Inflammatory macrophage treated with lipopolysaccharide for 4 hours (primary cell): ENCODE data around the gene TMEM117.
"Not testable (repeated sequence)": the region's sequence is repeated elsewhere in the genome, so short reads cannot be mapped to it uniquely, and the experiment has no call there.

ENCODE experiments used
- DNase-seq: peaks from one replicate; pipeline ENCODE4 v3.0.0-alpha.2; 2020

The TMEM117 gene

GRCh38 chr12:44317651-44318126 lies 481.8 kb downstream of the TMEM117 start:
- DNase-seq = no peak

GRCh38 chr12:44331269-44331668 lies 495.4 kb downstream of the TMEM117 start:
- no peak for DNase-seq

- DNase-seq = no peak
Observed at GRCh38 chr12:44334347-44334746, 498.5 kb downstream of the TMEM117 start.

GRCh38 chr12:44335030-44335429 lies 499.1 kb downstream of the TMEM117 start:
- no peak for DNase-seq

- DNase-seq = no peak
Observed at GRCh38 chr12:44336577-44336976, 500.7 kb downstream of the TMEM117 start.

- no peak for DNase-seq
Observed at GRCh38 chr12:44342371-44342770, 506.5 kb downstream of the TMEM117 start.

- no peak for DNase-seq
Observed at GRCh38 chr12:44347145-44347544, 511.3 kb downstream of the TMEM117 start.

- DNase-seq = no peak
Observed at GRCh38 chr12:44357494-44357893, 521.6 kb downstream of the TMEM117 start.

GRCh38 chr12:44358636-44359035 lies 522.8 kb downstream of the TMEM117 start:
- no peak for DNase-seq

- DNase-seq = no peak
Observed at GRCh38 chr12:44362947-44363346, 527.1 kb downstream of the TMEM117 start.

- DNase-seq = no peak
Observed at GRCh38 chr12:44367136-44367535, 531.3 kb downstream of the TMEM117 start.

- no peak for DNase-seq
Observed at GRCh38 chr12:44367916-44368315, 532.0 kb downstream of the TMEM117 start.

- DNase-seq = no peak
Observed at GRCh38 chr12:44369998-44370397, 534.1 kb downstream of the TMEM117 start.

GRCh38 chr12:44370982-44371381 lies 535.1 kb downstream of the TMEM117 start:
- DNase-seq = no peak

GRCh38 chr12:44372259-44372658 lies 536.4 kb downstream of the TMEM117 start:
- DNase-seq = no peak

GRCh38 chr12:44375694-44376093 lies 539.8 kb downstream of the TMEM117 start:
- no peak for DNase-seq

GRCh38 chr12:44377443-44378187 lies 541.7 kb downstream of the TMEM117 start:
- DNase-seq = no peak

- not testable (repeated sequence) for DNase-seq
Observed at GRCh38 chr12:44379113-44379512, 543.2 kb downstream of the TMEM117 start.

- no peak for DNase-seq
Observed at GRCh38 chr12:44379831-44380230, 544.0 kb downstream of the TMEM117 start.

- no peak for DNase-seq
Observed at GRCh38 chr12:44380861-44381260, 545.0 kb downstream of the TMEM117 start.

- no peak for DNase-seq
Observed at GRCh38 chr12:44381341-44381740, 545.5 kb downstream of the TMEM117 start.

- no peak for DNase-seq
Observed at GRCh38 chr12:44384136-44384535, 548.3 kb downstream of the TMEM117 start.

- no peak for DNase-seq
Observed at GRCh38 chr12:44385964-44386363, 550.1 kb downstream of the TMEM117 start.

- DNase-seq = no peak
Observed at GRCh38 chr12:44387581-44387980, 551.7 kb downstream of the TMEM117 start.

- no peak for DNase-seq
Observed at GRCh38 chr12:44389038-44389437, 553.2 kb downstream of the TMEM117 start.
